ENCODE data around the gene SMYD2. TPM values are rescaled to one million over a fixed set of nuclear protein-coding genes. Genes with fewer than 3 reads are reported as not detected.

The SMYD2 gene, protein sequence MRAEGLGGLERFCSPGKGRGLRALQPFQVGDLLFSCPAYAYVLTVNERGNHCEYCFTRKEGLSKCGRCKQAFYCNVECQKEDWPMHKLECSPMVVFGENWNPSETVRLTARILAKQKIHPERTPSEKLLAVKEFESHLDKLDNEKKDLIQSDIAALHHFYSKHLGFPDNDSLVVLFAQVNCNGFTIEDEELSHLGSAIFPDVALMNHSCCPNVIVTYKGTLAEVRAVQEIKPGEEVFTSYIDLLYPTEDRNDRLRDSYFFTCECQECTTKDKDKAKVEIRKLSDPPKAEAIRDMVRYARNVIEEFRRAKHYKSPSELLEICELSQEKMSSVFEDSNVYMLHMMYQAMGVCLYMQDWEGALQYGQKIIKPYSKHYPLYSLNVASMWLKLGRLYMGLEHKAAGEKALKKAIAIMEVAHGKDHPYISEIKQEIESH
- 100 to 1,000 TPM in 1 of 8 experiments, 10 to 100 TPM in 6, 1 to 10 TPM in 1; 5.9 to 102 (median 31.1) TPM for total RNA-seq

DNA sequence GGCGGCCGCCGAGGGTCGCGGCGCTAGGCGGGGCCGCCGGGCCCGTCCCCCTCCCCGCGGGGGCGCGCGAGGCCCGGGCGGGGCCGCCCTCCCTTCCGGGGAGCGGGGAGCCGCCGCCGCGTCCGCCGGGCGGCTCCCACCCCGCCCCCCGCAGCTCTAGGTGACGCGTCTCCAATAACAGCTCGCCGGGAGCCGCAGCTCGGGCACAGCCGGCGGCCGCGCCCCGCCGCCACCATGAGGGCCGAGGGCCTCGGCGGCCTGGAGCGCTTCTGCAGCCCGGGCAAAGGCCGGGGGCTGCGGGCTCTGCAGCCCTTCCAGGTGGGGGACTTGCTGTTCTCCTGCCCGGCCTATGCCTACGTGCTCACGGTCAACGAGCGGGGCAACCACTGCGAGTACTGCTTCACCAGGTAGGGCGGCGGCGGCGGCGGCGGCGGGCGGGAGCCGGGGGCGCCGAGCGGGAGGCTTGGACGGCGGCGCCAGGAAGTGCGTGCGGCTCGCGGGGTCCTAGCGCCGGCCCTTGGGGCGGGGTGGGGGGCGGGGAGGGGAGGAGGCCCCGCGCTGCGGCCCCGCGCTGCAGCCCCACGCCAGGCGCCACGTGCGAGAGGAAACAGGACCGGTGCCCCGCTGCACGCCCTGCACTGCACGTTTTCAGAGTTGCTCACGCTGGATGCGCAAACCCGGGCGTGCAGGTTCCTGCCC lies at the start of gene SMYD2:
Gene SMYD2, plus strand, starts transcription at position 139 of the 699 bp plus-strand sequence. Its CDS starts 96 bp downstream, at position 235.
- WGBS, 10 experiments = 0 to 2% (median 2%) methylated on average over 1 to 11 of the region's 94 CpGs; no CpG with 5 or more reads in 7 of the 10 experiments
- in situ Hi-C loops (cut with MboI; ENCODE audit: low pct_unique_long_range_greater_than_20kb in 2 of 9, low sequenced_read_pairs in 9 of 9, unreplicated experiment in 9 of 9) = no loop called here
- ATAC-seq (replicated peaks in 6 of 8) = peak; percentile 73 to 88 (median 86)
- Histone ChIP-seq H3K4me3 (peak within 1 kb of the TSS; percentile 86 to 100 (median 93)), H3K27ac (peak within 1 kb of the TSS; percentile 98), H3K4me1 (replicated peaks in 1 of 2) (peaks cover 26 to 27% of the 10 kb centered on the region in 2 donors)

DNA sequence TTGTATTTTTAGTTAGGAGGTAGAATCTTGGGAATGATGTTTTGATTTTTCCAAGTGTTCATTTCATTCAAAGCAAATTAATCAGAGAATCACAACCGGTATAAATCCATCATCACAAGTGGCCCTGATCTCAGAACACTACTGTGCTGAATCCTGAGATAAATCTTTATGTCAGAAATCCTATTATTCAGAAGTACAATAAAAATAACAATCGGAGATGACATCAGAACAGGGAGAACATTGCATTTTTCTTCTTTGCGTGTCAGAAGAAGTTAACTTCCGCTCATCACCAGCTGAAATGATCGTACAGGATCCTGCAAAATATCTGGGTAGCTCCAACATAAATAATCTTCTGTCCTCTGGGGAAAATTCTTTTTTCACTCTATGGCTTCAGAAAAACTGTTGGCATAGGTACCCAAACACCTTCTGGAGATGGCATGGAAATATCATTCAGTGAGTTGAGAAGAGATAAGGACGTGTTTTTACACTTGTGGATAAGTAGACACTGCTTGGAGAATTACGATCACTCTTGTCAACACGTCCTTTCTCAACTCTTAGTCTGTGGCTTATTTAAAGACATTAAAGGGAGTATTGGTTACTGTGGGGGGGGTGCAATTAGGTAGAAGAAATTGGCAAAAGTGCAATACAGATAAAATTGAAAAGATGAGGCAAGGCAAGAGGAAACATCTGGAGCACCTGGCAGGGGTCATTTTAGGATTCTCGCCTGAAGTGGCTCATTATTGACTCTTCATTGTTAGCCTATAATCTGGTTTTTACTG lies 46.9 kb upstream of the SMYD2 start:
- H3K4me1 ChIP-seq (replicated peaks in 1 of 2) = no peaks in the 10 kb centered on the region
- no peak overlapping the region for H3K4me3 ChIP-seq
- ATAC-seq (replicated peaks in 6 of 8) = no peak
- WGBS, 10 experiments = 33 to 95% (median 79%) methylated on average over 1 to 9 of the region's 9 CpGs
- H3K27ac ChIP-seq = no peak overlapping the region
- in situ Hi-C loops (cut with MboI; ENCODE audit: low pct_unique_long_range_greater_than_20kb in 2 of 9, low sequenced_read_pairs in 9 of 9, unreplicated experiment in 9 of 9) = no loop called here

DNA sequence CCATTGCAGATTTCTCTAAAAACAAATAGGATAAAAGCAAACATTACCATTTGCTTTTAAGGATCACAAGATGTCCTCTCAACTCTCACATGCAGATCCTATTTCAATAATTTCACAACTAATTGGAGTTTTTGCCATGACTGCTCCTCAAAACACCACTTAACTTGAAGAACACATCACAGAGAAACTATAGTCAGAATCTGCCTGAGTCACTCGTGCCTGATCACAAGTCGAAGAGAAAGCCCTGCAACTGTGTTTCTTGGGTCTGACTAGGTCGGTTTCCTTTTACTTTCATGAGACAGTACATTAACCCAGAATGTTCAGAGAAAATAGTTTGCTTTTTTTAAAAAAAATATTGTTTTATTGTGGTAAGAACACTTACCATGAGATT lies 46.3 kb upstream of the SMYD2 start:
- in situ Hi-C loops (cut with MboI; ENCODE audit: low pct_unique_long_range_greater_than_20kb in 2 of 9, low sequenced_read_pairs in 9 of 9, unreplicated experiment in 9 of 9) = no loop called here
- WGBS, 10 experiments = 10 to 96% (median 76%) methylated on average over 2 to 3 of the region's 3 CpGs; no CpG with 5 or more reads in 1 of the 10 experiments
- Histone ChIP-seq H3K4me3 (no peak overlapping the region), H3K4me1 (replicated peaks in 1 of 2) (no peaks in the 10 kb centered on the region), H3K27ac (no peak overlapping the region)
- ATAC-seq (replicated peaks in 6 of 8) = no peak

GRCh38 chr1:214236477-214236876 lies 44.5 kb upstream of the SMYD2 start:
- in situ Hi-C loops (cut with MboI; ENCODE audit: low pct_unique_long_range_greater_than_20kb in 2 of 9, low sequenced_read_pairs in 9 of 9, unreplicated experiment in 9 of 9) = no loop called here
- no peak overlapping the region for H3K27ac ChIP-seq
- H3K4me1 ChIP-seq (replicated peaks in 1 of 2) = no peaks in the 10 kb centered on the region
- no peak overlapping the region for H3K4me3 ChIP-seq
- WGBS, 10 experiments = 28 to 100% (median 70%) methylated on average over 1 to 2 of the region's 2 CpGs; no CpG with 5 or more reads in 1 of the 10 experiments
- ATAC-seq (replicated peaks in 6 of 8) = no peak

- Histone ChIP-seq H3K4me1 (replicated peaks in 1 of 2) (peaks cover 2 to 5% of the 10 kb centered on the region in 2 donors), H3K4me3 (no peak overlapping the region), H3K27ac (no peak overlapping the region)
- 50 to 100% (median 90%) methylated on average over 2 to 7 of the region's 7 CpGs for WGBS, 10 experiments
- ATAC-seq (replicated peaks in 6 of 8) = no peak
- in situ Hi-C loops (cut with MboI; ENCODE audit: low pct_unique_long_range_greater_than_20kb in 2 of 9, low sequenced_read_pairs in 9 of 9, unreplicated experiment in 9 of 9) = no loop called here
Observed at GRCh38 chr1:214241060-214241459, 39.9 kb upstream of the SMYD2 start.

GRCh38 chr1:214244252-214244651 lies 36.7 kb upstream of the SMYD2 start:
- 48 to 99% (median 94%) methylated on average over 2 to 20 of the region's 20 CpGs; no CpG with 5 or more reads in 2 of the 10 experiments for WGBS, 10 experiments
- no peak for ATAC-seq (replicated peaks in 6 of 8)
- Histone ChIP-seq H3K4me3 (no peak overlapping the region), H3K4me1 (replicated peaks in 1 of 2) (peaks cover 2 to 23% of the 10 kb centered on the region in 2 donors), H3K27ac (no peak overlapping the region)
- in situ Hi-C loops (cut with MboI; ENCODE audit: low pct_unique_long_range_greater_than_20kb in 2 of 9, low sequenced_read_pairs in 9 of 9, unreplicated experiment in 9 of 9) = no loop called here

- Histone ChIP-seq H3K4me1 (replicated peaks in 1 of 2) (peaks cover 2 to 24% of the 10 kb centered on the region in 2 donors), H3K4me3 (no peak overlapping the region), H3K27ac (no peak overlapping the region)
- in situ Hi-C loops (cut with MboI; ENCODE audit: low pct_unique_long_range_greater_than_20kb in 2 of 9, low sequenced_read_pairs in 9 of 9, unreplicated experiment in 9 of 9) = no loop called here
- ATAC-seq (replicated peaks in 6 of 8) = no peak
- WGBS, 10 experiments = 33 to 100% (median 100%) methylated on average over 1 to 2 of the region's 2 CpGs; no CpG with 5 or more reads in 3 of the 10 experiments
Observed at GRCh38 chr1:214244841-214245240, 36.1 kb upstream of the SMYD2 start.

- peak in 3 of 8 experiments; percentile 32 to 70 (median 68) for ATAC-seq (replicated peaks in 6 of 8)
- Histone ChIP-seq H3K27ac (no peak overlapping the region), H3K4me3 (no peak overlapping the region), H3K4me1 (replicated peaks in 1 of 2) (peaks cover 2 to 24% of the 10 kb centered on the region in 2 donors)
- in situ Hi-C loops (cut with MboI; ENCODE audit: low pct_unique_long_range_greater_than_20kb in 2 of 9, low sequenced_read_pairs in 9 of 9, unreplicated experiment in 9 of 9) = no loop called here
- WGBS, 10 experiments = 43 to 87% (median 74%) methylated on average over 3 to 8 of the region's 8 CpGs; no CpG with 5 or more reads in 1 of the 10 experiments
Observed at GRCh38 chr1:214247501-214248041, 33.4 kb upstream of the SMYD2 start.

DNA sequence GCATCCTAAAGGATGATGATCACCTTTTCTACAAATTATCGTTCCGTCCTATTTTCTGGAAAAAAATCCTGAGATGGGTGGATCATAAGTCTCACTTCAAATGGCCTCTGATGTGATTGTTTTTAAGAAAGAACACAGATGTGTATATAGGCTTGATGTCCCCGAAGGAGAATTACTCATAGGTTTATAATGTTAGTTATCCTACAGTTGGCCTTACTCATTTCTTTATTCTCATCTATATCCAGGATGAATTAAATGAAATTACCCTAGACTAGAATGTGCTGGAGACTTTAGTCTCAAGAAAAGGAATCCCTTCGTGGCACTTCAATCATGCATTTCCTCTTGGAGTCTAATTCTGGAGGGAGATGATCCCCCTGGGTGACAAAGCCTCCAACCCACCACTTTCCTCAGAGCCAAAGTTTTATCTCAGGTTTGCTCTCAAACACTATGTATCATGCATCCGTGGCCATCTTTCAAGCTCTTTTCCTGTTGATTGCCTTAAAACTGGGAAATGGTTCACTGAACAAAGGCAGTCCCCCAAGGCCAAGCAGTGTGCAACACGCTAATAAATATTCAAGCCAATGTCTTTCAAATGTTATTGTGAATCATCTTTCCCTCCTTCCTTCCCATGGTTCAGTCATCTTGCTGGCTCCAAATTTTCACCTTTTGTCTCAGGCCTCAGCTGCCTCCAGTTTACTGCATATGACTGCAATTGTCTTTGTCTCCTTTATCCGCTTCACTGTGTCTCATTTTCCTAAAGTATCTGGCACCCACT lies 32.5 kb upstream of the SMYD2 start:
- in situ Hi-C loops (cut with MboI; ENCODE audit: low pct_unique_long_range_greater_than_20kb in 2 of 9, low sequenced_read_pairs in 9 of 9, unreplicated experiment in 9 of 9) = no loop called here
- Histone ChIP-seq H3K27ac (no peak overlapping the region), H3K4me3 (no peak overlapping the region), H3K4me1 (replicated peaks in 1 of 2) (peaks cover 2 to 24% of the 10 kb centered on the region in 2 donors)
- WGBS, 10 experiments = 17 to 93% (median 69%) methylated on average over 1 to 7 of the region's 7 CpGs
- peak in 3 of 8 experiments; percentile 79 to 84 (median 80) for ATAC-seq (replicated peaks in 6 of 8)

DNA sequence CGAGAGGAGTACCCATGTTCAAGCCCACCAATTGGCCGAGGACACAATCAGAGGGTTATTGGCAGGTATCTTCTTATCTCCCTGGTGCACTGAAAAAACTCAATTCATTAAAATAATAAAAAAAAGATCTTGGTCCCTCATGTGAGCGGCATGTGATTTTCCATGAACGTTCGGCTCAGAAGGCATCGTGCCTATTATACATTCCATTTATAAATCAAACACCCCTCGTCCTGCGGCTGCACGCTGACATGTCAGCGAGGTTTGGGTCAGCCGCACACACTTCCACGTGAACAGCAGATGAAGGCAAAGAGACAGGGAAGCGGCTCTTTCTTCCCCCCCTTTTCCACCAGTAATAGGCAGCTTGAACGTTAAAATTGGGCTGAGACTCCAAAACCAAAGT lies 31.3 kb upstream of the SMYD2 start:
- Histone ChIP-seq H3K27ac (no peak overlapping the region), H3K4me3 (no peak overlapping the region), H3K4me1 (replicated peaks in 1 of 2) (peaks cover 2 to 24% of the 10 kb centered on the region in 2 donors)
- 20 to 99% (median 90%) methylated on average over 1 to 14 of the region's 14 CpGs; no CpG with 5 or more reads in 1 of the 10 experiments for WGBS, 10 experiments
- ATAC-seq (replicated peaks in 6 of 8) = no peak
- in situ Hi-C loops (cut with MboI; ENCODE audit: low pct_unique_long_range_greater_than_20kb in 2 of 9, low sequenced_read_pairs in 9 of 9, unreplicated experiment in 9 of 9) = loop anchor here in 1 of 9 experiments (25.0 kb wide), 1 partner anchor 338 kb away; no protein-coding TSS in a partner anchor

DNA sequence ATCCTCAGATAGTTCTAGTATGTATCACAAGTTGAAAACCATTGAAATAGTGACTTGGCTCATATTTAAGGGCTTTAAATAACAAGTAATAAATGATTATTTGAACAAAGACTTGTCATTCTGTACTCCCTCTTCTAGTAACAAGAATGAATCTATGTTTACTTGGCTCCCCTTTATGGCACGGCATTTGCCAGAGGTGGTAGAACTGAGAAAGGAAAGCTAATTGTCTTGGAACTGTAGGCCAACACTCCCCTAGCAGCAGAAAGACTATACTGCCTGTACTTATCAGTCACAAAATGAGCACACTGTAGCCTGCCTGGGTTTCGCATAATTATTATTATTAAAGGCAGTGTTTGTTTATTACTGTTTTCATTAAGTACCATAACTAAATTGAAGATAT lies 29.6 kb upstream of the SMYD2 start:
- ATAC-seq (replicated peaks in 6 of 8) = peak in 1 of 8 experiments; percentile 73
- no peak overlapping the region for H3K27ac ChIP-seq
- H3K4me3 ChIP-seq = no peak overlapping the region
- 46 to 100% (median 83%) methylated on average over 1 to 2 of the region's 2 CpGs; no CpG with 5 or more reads in 1 of the 10 experiments for WGBS, 10 experiments
- in situ Hi-C loops (cut with MboI; ENCODE audit: low pct_unique_long_range_greater_than_20kb in 2 of 9, low sequenced_read_pairs in 9 of 9, unreplicated experiment in 9 of 9) = loop anchor here in 1 of 9 experiments (25.0 kb wide), 1 partner anchor 336 kb away; no protein-coding TSS in a partner anchor
- peaks cover 0 to 19% of the 10 kb centered on the region in 2 donors for H3K4me1 ChIP-seq (replicated peaks in 1 of 2)

- Histone ChIP-seq H3K4me1 (replicated peaks in 1 of 2) (no peaks in the 10 kb centered on the region), H3K4me3 (no peak overlapping the region), H3K27ac (no peak overlapping the region)
- ATAC-seq (replicated peaks in 6 of 8) = no peak
- in situ Hi-C loops (cut with MboI; ENCODE audit: low pct_unique_long_range_greater_than_20kb in 2 of 9, low sequenced_read_pairs in 9 of 9, unreplicated experiment in 9 of 9) = loop anchor here in 1 of 9 experiments (25.0 kb wide), 1 partner anchor 332 kb away; no protein-coding TSS in a partner anchor
- WGBS, 10 experiments = 10 to 100% (median 75%) methylated on average over 2 of the region's 2 CpGs
Observed at GRCh38 chr1:214255509-214255908, 25.4 kb upstream of the SMYD2 start.

Measured in motor neuron (in vitro differentiated cells).